Stimulated activated CD4-positive, alpha-beta T cell treated with anti-CD3 and anti-CD28 coated beads, Interleukin-2, amount 100 ng/mL, for 48 hours (primary cell): ENCODE measurements around the gene KANK3.
"Not testable (repeated sequence)": the region's sequence is repeated elsewhere in the genome, so short reads cannot be mapped to it uniquely, and the experiment has no call there.

Source experiments
- DNase-seq, 2 donors: peaks; one replicate each; pipeline ENCODE4 v3.0.0-alpha.2; 2020

KANK3 gene

DNA sequence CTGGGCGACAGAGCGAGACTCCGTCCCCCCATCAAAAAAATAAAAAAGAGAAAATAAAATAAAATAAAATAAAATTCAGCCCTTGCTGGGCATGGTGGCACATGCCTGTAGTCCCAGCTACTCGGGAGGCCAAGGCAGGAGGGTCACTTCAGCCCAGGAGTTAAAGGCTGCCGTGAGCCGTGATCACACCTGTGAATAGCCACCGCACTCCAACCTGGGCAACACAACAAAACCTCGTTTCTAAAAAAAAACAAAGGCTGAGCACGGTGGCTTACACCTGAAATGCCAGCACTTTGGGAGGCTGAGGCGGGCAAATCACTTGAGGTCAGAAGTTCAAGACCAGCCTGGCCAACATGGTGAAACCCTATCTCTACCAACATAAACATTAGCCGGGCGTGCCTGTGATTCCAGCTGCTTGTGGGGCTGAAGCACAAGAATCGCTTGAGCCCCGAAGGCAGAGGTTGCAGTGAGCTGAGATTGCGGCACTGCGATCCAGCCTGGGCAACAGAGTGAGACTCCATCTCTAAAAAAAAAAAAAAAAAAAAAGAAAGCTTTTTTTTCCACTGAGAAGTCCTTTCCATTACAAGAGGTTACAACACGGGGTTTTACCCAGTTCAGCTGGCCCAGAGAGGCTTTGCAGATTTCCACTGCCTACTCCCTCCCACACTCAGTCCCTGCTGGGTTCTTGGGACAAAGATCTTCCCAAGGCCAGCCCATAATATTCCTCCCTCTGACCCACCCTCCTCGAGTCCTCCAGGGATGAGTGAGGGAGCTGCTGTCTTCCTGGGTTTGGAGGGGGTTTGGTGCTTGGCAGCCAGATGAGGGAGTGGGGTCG lies 27.3 kb upstream of the KANK3 start:
- DNase-seq: no peak

DNA sequence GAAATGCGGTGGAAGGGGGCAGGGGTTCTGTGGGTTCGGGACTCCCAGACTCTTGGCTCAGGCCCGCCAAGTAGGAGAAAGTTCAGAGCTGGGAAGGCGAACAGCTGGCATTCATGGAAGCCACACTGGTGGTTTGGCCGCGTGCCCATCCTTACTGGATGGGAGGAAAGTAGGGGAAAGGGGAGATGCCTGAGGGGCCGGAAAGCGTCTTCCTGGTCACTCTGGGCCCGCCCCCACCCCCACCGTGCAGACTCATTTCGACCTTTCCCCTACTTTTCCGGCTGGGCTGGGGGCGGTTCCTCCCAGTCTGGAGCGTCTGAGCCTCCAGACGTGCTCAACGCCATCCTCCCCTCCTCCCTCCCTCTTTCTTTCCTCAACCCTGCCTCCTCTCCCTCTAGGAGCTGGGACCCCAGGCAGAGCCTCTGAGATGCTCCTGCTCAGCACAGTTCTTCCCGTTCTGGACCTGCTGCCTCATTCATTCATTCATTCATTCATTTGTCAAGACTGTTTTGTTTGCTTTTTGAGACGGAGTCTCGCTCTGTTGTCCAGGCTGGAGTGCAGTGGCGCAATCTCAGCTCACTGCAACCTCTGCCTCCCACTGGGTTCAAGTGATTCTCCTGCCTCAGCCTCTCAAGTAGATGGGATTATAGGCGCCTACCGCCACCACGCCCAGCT lies 24.4 kb upstream of the KANK3 start:
- no peak for DNase-seq

- DNase-seq: no peak
These were observed 23.9 kb upstream of the KANK3 start for GRCh38 chr19:8366961-8367326.

- no peak for DNase-seq
These were observed 23.1 kb upstream of the KANK3 start for GRCh38 chr19:8366121-8366581.

DNA sequence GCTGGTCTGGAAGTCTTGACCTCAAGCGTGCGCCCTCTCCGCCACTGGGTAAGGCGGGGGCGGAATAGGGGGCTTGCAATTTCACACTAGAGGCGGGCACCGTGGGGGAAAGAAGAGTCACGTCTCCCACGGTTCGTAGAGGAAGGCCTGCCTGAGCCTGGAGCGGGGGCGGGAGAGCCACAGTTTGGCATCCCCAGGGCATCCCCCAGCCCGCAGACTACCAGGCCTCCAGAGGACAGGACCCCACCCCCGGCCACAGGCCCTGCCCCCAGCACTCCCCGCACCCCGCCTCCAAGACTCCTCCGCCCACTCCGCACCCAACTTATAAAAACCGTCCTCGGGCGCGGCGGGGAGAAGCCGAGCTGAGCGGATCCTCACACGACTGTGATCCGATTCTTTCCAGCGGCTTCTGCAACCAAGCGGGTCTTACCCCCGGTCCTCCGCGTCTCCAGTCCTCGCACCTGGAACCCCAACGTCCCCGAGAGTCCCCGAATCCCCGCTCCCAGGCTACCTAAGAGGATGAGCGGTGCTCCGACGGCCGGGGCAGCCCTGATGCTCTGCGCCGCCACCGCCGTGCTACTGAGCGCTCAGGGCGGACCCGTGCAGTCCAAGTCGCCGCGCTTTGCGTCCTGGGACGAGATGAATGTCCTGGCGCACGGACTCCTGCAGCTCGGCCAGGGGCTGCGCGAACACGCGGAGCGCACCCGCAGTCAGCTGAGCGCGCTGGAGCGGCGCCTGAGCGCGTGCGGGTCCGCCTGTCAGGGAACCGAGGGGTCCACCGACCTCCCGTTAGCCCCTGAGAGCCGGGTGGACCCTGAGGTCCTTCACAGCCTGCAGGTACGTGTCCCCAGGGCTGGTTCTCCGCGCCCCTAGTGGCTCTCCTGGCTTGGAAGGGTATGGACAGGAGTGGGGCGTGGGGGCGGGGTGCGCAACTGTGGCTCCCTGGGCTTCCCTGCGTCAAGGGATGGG lies 21.0 kb upstream of the KANK3 start, which contains the start of gene ANGPTL4:
TSS of gene ANGPTL4 (plus strand) at position 353 of the 969 bp plus-strand sequence. CDS start at position 520, 167 bp downstream.
- peak; percentile 36 to 64 for DNase-seq

- no peak for DNase-seq
These were observed 19.1 kb upstream of the KANK3 start for GRCh38 chr19:8361921-8362793.

GRCh38 chr19:8360196-8360595 lies 17.1 kb upstream of the KANK3 start:
- DNase-seq: no peak

DNA sequence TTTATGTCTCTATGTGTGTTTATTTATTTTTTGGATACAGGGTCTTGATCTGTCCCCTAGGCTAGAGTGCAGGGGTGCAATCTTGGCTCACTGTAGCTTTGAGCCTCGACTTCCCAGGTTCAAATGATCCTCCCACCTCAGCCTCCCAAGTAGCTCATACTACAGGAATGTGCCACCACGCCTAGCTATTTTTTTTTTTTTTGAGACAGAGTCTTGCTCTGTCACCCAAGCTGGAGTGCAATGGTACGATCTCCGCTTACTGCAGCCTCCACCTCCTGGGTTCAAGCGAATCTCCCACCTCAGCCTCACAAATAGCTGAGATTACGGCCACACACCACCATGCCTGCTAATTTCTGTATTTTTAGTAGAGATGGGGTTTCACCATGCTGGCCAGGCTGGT lies 15.9 kb upstream of the KANK3 start:
- no peak for DNase-seq

DNA sequence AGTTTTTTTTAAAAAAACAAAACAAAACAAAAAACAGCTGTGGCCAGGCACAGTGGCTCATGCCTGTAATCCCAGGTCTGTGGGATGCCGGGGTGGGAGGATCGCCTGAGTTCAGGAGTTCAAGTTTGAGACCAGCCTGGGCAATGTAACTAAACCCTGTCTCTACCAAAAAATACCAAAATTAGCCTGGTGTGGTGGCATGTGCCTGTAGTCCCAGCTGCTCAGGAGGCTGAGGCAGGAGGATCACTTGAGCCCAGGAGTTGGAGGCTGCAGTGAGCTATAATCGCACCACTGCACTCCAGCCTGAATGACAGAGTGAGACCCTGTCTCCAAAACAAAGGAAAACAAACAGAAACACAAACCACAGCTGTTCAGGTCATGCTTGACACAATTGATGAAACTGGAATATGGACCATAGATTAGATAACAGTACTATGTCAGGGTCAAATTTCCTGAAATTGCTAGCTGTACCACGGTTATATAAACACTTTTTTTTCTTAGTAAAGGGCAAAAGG lies 14.0 kb upstream of the KANK3 start:
- DNase-seq: no peak

GRCh38 chr19:8355631-8356402 lies 12.8 kb upstream of the KANK3 start:
- no peak for DNase-seq

GRCh38 chr19:8352845-8353244 lies 9.8 kb upstream of the KANK3 start:
- not testable (repeated sequence) for DNase-seq

DNA sequence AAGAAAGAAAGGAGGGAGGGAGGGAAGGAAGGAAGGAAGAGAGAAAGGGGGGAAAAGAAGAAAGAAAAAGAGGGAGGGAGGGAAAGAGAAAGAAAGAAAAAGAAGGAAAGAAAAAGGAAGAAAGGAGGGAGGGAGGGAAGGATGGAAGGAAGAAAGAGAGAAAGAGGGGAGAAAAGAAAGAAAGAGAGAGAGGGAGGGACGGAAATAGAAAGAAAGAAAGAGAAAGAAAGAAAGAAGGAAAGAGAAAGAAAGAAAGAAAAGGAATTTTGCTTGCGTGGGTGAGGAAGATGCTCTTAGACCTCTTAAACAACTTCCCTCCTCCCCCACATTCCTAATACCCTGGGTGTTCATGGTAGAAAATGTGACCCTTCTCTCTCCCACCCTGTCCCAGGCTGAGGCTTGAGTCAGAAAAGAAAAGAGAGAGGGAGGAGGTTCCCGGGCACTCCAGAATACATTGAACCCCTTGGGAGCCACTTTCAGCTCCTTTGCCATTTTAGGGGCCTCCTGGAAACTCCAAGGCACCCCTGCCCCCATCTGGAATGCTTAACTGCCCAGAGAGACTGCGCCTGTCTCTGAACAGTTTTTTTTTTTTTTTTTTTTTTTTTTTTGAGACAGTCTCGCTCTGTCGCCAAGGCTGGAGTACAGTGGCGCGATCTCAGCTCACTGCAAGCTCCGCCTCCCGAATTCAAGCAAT lies 9.2 kb upstream of the KANK3 start:
- DNase-seq: no peak

- DNase-seq: not testable (repeated sequence)
These were observed 6.7 kb upstream of the KANK3 start for GRCh38 chr19:8349629-8350372.

- DNase-seq: no peak
These were observed 402 bp upstream of the KANK3 start for GRCh38 chr19:8343483-8343844.

DNA sequence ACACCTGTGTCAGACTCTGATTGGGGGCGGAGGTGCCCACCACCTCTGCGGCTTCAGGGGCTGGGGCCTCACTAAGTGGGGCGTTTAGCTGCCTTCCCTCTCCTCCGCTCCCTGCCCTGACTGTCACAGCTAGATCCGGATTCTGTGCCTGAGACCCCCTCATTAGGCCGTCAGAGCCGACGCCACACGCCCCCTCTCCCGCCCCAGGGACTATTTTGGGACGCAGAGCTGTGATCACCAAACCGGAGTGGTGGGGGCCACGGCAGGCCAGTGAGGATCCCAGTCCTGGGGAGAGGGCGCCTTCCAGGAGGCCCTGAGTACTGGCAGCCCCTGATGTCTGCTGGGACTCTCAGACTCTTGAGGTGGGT lies 762 bp downstream of the KANK3 start:
- no peak for DNase-seq

- DNase-seq: not testable (repeated sequence)
These were observed 1.6 kb downstream of the KANK3 start for GRCh38 chr19:8341504-8341903.

GRCh38 chr19:8340341-8341096 lies 2.5 kb downstream of the KANK3 start:
- no peak for DNase-seq

DNA sequence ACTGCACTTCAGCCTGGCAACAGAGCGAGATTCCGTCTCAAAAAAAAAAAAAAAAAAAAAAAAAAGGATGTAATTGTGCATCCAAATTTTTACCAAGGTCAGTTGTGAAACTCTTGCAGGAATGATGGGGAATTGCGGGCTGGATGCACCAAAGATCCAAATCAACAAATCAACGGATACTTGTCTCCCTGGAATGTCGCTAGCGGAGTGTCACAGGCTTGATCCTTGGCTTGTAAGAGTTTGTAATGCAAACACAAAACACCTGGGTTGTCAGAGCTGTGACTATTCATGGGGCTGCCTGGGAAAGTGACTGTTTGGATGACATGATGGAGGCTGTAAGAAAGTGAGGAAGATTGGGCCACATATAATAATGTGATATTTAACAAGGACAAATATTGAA lies 4.2 kb downstream of the KANK3 start:
- DNase-seq: no peak

DNA sequence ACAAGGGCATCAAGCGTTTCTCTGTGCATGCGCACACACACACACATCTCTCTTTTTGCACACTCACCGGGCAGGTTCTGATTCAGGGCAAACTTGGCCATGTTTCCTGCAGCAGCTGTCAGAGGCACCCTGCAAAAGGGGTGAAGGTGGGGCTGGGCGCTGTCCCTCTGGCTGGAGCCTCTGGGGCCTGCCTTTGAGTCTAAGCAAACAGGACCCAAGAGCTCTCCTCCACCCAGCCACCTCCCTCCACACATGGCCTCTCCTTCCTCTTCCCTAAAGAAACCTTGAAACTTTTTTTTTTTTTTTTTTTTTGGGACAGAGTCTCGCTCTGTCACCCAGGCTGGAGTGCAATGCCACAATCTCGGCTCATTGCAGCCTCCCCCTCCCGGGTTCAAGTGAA lies 5.3 kb downstream of the KANK3 start:
- no peak for DNase-seq
